ENCODE results near the gene LHFPL3. TPM values are rescaled to one million over a fixed set of nuclear protein-coding genes. Genes with fewer than 3 reads are reported as not detected.

LHFPL3 gene
- total RNA-seq, 1 experiment from 2014 or later, result not detected

DNA sequence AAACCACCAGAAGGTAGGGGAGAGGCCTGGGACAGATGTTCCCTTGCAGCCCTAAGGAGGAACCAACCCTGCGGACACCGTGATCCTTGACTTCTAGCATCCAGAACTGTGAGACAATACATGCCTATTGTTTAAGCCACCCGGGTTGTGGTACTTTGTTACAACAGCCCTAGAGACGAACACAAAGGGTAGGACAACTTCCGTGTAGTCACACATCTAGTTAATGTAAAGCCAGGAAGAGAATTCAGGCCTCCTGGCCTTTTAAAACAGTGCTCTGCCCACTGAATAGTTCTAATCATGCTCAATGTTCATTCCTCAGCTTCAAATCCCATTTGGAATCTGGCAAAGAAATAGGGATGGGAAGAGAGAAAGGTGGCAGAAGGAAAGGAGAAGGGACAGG is 445.4 kb downstream of the LHFPL3 start:
- H3K9ac ChIP-seq (ENCODE audit: low read length), result no peak overlapping the region
- H3K4me3 ChIP-seq (replicated peaks in 1 of 2; ENCODE audit: low read depth in 1 of 2, low read length in 2 of 2), result no peak overlapping the region
- ATAC-seq (no peak), DNase-seq (ENCODE audit: low read depth, low spot score) (no peak)
- TF ChIP-seq EGR1 (IDR thresholded peaks at IDR 0.05; ENCODE audit: low read depth) (no peak), EZH2 (IDR thresholded peaks at IDR 0.05) (no peak), ELF1 (IDR thresholded peaks at IDR 0.05; ENCODE audit: borderline replicate concordance, low read depth) (no peak), CBX3 (IDR thresholded peaks at IDR 0.05; ENCODE audit: low read depth) (no peak), FOSL1 (IDR thresholded peaks at IDR 0.05; ENCODE audit: low read depth) (no peak), SIN3A (IDR thresholded peaks at IDR 0.05; ENCODE audit: low read depth) (no peak), MAX (IDR thresholded peaks at IDR 0.05) (no peak), SP1 (IDR thresholded peaks at IDR 0.05; ENCODE audit: low read depth) (no peak), CEBPB (IDR thresholded peaks at IDR 0.05; ENCODE audit: low read depth) (no peak), ZFX (IDR thresholded peaks at IDR 0.05) (no peak), RAD21 (IDR thresholded peaks at IDR 0.05; ENCODE audit: low read depth) (no peak), POLR2A (IDR thresholded peaks at IDR 0.05; ENCODE audit: borderline replicate concordance, extremely low read depth, insufficient read depth, insufficient read length) (no peak), SRF (IDR thresholded peaks at IDR 0.05; ENCODE audit: low read depth) (no peak), JUND (IDR thresholded peaks at IDR 0.05) (no peak), TCF7L2 (IDR thresholded peaks at IDR 0.05; ENCODE audit: borderline replicate concordance, extremely low read depth, insufficient read depth, insufficient read length) (no peak), ZNF274 (IDR thresholded peaks at IDR 0.05; ENCODE audit: low read depth, low read length) (no peak), EZH2phosphoT487 (IDR thresholded peaks at IDR 0.05; ENCODE audit: borderline replicate concordance) (no peak)
- TF ChIP-seq, protein P1, sequence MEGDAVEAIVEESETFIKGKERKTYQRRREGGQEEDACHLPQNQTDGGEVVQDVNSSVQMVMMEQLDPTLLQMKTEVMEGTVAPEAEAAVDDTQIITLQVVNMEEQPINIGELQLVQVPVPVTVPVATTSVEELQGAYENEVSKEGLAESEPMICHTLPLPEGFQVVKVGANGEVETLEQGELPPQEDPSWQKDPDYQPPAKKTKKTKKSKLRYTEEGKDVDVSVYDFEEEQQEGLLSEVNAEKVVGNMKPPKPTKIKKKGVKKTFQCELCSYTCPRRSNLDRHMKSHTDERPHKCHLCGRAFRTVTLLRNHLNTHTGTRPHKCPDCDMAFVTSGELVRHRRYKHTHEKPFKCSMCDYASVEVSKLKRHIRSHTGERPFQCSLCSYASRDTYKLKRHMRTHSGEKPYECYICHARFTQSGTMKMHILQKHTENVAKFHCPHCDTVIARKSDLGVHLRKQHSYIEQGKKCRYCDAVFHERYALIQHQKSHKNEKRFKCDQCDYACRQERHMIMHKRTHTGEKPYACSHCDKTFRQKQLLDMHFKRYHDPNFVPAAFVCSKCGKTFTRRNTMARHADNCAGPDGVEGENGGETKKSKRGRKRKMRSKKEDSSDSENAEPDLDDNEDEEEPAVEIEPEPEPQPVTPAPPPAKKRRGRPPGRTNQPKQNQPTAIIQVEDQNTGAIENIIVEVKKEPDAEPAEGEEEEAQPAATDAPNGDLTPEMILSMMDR (IDR thresholded peaks at IDR 0.05 in 2 of 3, conservative IDR thresholded peaks at IDR 0.05 in 1 of 3; ENCODE audit: borderline replicate concordance in 1 of 3, insufficient read depth in 1 of 3, low read depth in 2 of 3, low read length in 2 of 3), result no peak
- TF ChIP-seq, protein P2, sequence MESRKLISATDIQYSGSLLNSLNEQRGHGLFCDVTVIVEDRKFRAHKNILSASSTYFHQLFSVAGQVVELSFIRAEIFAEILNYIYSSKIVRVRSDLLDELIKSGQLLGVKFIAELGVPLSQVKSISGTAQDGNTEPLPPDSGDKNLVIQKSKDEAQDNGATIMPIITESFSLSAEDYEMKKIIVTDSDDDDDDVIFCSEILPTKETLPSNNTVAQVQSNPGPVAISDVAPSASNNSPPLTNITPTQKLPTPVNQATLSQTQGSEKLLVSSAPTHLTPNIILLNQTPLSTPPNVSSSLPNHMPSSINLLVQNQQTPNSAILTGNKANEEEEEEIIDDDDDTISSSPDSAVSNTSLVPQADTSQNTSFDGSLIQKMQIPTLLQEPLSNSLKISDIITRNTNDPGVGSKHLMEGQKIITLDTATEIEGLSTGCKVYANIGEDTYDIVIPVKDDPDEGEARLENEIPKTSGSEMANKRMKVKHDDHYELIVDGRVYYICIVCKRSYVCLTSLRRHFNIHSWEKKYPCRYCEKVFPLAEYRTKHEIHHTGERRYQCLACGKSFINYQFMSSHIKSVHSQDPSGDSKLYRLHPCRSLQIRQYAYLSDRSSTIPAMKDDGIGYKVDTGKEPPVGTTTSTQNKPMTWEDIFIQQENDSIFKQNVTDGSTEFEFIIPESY (IDR thresholded peaks at IDR 0.05; ENCODE audit: extremely low read depth, insufficient replicate concordance, low read length), result no peak
- H3K27ac ChIP-seq (ENCODE audit: low read depth, low read length), result no peak overlapping the region
- no peak overlapping the region for H3K4me2 ChIP-seq (ENCODE audit: low read length)
- POLR2A ChIA-PET, result no interaction called here
- no peaks in the 10 kb centered on the region for H4K20me1 ChIP-seq (ENCODE audit: insufficient read depth)
- no peaks in the 10 kb centered on the region for H3K9me2 ChIP-seq (ENCODE audit: insufficient read depth)
- no peaks in the 10 kb centered on the region for H3K9me3 ChIP-seq (ENCODE audit: control insufficient read depth in 1 of 2, insufficient read depth in 1 of 2, low read depth in 1 of 2, low read length in 2 of 2)
- BruUV-seq (replicated peaks), result no TSS peak
- H3K27me3 ChIP-seq (ENCODE audit: insufficient read depth, low read length), result peaks cover 26% of the 10 kb centered on the region; the same call in 1 of the 2 replicates
- H2AFZ ChIP-seq (ENCODE audit: low read depth, low read length, poor library complexity, severe bottlenecking), result no peak overlapping the region
- H3K36me3 ChIP-seq (ENCODE audit: control insufficient read depth in 1 of 2, insufficient read depth in 2 of 2, low read length in 2 of 2), result no peaks in the 10 kb centered on the region
- intact Hi-C loops (cut with micrococcal nuclease), result no loop called here
- RAD21 ChIA-PET (ENCODE audit: low non-redundant PET in 1 of 2, low total read pairs in 2 of 2, uncharacterized antibody in 2 of 2, unreplicated experiment in 2 of 2), result no interaction called here
- CTCF ChIA-PET, result no interaction called here
- no peaks in the 10 kb centered on the region for H3K79me2 ChIP-seq (ENCODE audit: insufficient read depth, low read length)
- H3K4me1 ChIP-seq (ENCODE audit: control insufficient read depth in 1 of 2, insufficient read depth in 2 of 2, low read length in 2 of 2), result no peaks in the 10 kb centered on the region
